Left ventricle myocardium superior (tissue), 1 donor: ENCODE measurements around the gene HSD17B12. TPM values are rescaled to one million over a fixed set of nuclear protein-coding genes. Genes with fewer than 3 reads are reported as not detected.
"Not testable (repeated sequence)": the region's sequence is repeated elsewhere in the genome, so short reads cannot be mapped to it uniquely, and the experiment has no call there.

ENCODE experiments used
- ATAC-seq: fragments of 200-7000 bp; cut with Tn5 transposase; one replicate; pipeline ENCODE4 v1.9.1; 2020; ENCODE audit warnings: mild to moderate bottlenecking, moderate library complexity
- DNase-seq: peaks from one replicate; pipeline ENCODE4 v3.0.0-alpha.2; 2020
- intact Hi-C: fragments of 100-400 bp; cut with micrococcal nuclease; formaldehyde crosslinking; loops from one replicate; pipeline ENCODE4 v1.11.0; 2022
- total RNA-seq: library from RNA; stranded (reverse); fragmentation: NEBNext Ultra II Directional; extraction: Animal tissue kit (Norgen Biotek cat#: 25700); gene quantifications from one replicate; pipeline ENCODE4 v1.2.1, GENCODE V29; 2021
- donor health status: DM: no; HTN: yes; CAD: no; lungs with severe emphysema.

HSD17B12 gene
- total RNA-seq, 1 donor from 2014 or later = 67.8 TPM

DNA sequence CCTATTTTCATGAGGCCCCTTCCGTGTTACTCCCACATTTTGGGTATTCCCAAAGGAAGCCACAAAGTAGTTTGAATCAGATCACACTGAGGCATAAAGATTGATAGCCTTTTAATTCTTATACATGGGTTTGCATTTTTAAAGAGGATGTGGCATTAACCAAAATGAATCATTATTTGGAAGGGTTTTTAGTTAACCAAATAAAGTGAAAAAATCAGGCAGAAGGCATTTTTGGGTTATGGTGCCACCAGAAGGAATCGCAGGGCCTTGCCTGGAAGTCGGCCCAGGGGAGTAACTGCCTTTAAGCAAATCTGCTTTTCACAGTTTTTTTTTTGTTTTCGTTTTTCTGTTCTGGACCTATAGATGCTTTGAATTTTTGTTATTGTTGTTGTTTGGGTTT is 55.4 kb downstream of the HSD17B12 start:
- no peak for ATAC-seq
- intact Hi-C loops = no loop called here
- no peak for DNase-seq

DNA sequence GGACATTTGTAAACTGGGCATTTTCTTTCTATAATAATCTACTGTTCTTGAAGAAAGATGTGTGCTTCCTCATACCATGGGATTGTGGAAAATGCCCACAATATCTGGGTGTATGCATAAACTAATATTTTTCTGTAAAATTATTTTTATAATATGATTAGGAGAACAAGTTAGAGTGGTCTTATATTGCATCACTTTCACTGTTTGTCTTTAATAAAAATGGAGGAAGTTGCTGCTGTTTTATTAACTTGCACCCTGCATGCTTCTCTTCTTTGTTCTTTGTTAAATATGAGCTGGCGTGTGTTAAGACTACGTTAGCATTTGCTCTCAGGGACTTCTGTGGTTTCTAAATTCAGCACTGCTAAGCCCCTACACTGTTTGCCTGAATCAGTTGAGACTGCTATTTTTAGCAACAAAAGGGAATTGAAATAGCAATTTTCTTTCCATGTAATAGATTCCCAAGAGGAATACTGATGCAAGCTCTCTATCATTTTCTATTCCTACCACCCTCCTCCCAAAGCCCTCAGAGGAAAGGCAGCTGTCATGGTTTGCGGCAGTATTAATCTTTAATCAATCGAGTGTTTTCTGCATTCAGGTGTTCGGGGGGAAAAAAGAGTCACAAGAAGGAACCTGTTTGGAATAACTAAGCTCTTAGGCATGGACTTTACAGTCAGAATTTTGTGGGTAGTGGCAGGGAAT is 56.1 kb downstream of the HSD17B12 start:
- peak; percentile 74 for ATAC-seq
- no peak for DNase-seq
- intact Hi-C loops = no loop called here

DNA sequence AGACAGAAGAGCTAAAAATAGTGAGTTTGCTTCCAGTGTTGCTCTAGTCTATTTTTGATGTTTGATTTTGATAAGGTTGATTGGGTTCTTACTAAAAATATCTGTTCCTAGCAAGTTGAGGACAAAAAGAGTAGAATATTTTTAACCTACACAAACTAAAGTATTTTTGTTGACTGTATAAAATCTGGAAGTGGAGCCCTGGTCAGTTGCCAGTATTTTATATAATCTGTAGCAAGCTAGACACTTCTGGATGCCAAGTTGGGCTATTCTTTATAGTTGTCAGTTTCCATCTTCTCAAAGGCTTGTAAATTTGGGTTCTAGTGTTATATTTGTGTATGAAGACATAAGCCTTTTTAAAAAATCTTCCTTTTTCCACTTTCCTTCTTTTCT is 56.7 kb downstream of the HSD17B12 start:
- intact Hi-C loops = no loop called here
- DNase-seq (no peak), ATAC-seq (peak; percentile 11)

DNA sequence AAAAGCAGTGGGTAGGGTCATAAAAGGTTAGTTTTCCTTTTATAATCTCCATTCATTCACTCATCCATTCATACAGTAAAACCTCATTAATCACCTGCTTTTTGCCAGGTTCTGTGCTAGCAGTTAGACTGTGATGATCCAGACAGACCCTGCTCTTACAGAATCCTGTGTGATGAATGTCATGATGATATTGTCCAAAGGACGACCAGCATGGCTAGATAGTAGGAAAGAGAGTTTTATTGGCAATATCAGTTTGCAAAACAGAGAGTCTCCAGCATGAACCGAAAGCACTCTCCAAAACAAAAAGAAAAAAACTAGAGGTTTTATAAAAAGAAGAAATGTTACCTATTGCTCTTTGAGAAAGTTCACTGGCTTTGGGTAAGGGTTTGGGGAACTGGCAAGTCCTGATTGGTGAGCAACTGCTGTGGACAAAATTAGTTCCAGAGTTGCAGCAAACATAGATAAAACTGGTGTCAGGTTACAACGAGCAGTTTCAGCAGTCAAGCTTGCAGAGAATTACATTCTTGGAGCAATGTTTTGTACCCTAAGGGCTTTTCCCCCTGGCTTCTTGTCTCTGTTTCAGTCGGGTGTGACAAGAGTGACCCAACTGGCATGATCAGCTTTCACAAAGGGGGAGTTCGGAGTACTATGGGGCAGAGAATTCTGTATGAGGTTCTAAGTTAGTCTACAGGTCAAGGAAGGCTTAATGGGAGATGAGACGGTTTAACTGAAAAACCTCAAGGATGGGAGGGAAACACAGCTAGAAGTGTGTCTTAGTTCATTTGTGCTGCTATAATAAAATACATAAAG is 58.3 kb downstream of the HSD17B12 start:
- intact Hi-C loops = no loop called here
- ATAC-seq (peak; percentile 86), DNase-seq (no peak)

DNA sequence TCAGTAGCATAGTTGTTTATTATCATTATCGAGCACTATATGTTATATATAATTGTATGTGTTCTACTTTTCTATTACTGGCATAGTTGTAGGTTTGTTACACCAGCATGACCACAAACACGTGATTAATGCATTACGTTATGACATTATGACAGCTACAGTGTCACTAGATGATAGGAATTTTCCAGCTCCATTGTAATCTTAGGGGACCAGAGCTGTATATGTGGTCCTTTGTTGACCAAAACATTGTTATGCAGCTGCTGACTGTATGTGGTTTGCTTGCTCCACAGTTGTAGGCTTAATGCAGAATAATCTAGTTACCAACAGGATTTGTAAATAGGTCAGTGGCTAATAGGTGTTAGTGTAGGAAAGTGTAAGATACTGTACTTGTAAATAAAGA is 66.1 kb downstream of the HSD17B12 start:
- no peak for ATAC-seq
- intact Hi-C loops = no loop called here

DNA sequence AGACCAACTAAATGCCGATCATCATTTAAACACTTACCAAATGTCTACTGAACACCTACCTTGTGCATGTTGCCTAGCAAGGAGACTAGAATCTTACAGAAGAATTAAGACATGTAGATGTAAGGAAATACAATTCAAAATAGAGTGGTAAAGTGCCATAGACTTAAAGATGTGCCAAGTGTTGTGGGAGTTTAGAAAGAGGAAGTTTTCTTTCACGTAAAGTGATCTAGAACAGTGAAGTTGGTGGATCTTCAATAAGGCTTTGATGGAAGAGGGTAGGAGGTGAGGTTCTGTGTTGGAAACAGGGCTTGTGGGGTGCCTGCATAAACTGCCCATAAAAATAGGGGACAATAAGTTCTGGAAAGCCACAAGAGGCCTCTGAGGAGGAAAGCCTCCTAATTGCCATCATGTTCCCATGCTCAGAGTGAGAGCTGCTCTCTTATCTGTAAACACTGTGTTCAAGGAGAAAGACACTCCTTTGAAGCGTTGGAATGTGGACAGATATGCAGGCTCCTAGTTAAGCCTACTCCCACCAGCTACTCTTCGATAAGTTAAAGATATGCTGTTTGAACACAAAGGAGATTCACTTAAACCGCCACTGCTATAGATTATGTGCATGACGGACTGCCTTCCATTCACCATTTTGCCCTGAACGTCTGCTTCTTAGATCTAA is 66.7 kb downstream of the HSD17B12 start:
- peak; percentile 24 for ATAC-seq
- intact Hi-C loops = no loop called here

More for the DNA sequence above, 66.1 kb downstream of the HSD17B12 start:
- no peak for DNase-seq

DNA sequence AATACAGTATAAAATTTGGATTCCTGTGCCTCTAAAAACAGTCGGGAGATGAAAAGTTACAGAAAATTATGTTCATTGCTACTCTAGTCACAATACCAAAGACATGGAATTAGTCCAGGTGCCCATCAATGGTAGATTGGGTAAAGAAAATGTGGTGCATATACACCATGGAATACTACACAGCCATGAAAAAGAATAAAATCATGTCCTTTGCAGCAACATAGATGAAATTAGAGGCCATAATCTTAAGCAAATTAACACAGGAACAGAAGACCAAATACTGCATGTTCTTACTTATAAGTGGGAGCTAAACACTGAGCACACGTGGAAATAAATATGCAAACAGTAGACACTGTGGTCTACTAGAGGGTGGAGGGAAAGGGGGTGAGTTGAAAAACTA is 67.6 kb downstream of the HSD17B12 start:
- intact Hi-C loops = no loop called here
- no peak for ATAC-seq
- no peak for DNase-seq

More for the DNA sequence above, 66.7 kb downstream of the HSD17B12 start:
- DNase-seq = no peak

DNA sequence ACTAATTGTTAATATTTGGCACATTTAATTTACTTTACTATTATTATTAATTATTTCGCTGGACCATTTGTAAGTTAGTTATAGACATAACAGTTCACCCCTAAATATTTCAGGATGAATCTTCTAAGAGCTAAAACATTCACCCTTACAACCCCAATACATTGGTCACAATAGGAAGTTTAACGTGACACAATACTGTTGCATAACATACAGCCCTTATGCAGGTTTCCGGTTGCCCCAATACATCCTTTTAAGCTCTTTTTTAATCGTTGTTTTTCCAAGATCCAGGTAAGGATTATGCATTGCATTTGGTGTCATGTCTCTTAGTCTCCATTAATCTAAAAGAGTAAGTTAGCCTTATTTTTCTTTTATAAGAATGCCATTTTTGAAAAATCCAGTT is 71.2 kb downstream of the HSD17B12 start:
- ATAC-seq (no peak), DNase-seq (no peak)
- intact Hi-C loops = no loop called here

DNA sequence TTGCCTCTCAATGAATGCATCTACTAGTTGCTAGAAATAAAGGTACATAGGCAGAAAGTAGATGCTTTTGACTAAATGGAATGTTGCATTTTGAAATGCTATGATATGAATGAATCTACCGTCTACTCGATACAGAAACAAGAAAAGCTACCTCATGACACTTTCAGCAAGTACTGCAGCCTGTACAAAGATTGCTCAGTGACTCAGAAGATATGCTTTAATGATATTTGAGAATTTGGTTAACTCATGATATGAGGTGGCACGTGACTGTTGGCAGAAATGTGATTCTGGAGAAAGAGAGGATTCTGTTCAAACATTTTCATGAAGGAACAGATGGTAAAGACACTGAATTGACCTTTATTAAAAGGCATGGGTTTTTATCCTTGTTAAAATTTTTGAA is 76.0 kb downstream of the HSD17B12 start:
- intact Hi-C loops = no loop called here
- DNase-seq (no peak), ATAC-seq (no peak)

DNA sequence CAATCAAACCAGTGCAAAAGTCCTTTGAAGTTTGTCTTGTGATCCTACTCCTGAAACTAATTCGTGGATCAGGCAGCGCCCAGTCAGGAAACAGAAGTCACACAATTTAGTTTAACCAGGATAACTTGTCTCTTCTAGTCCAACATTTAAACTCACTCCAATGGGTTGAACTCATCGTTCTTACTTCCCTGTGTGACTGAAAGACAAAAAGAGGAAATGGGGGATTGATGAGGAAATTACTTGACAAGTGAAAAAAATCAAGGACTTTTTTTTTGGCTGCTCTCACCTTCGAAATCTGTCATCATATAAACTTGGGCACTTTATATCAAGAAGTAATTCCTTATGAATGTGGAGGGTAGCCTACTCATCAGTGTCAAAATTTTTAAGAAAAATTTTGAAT is 78.4 kb downstream of the HSD17B12 start:
- intact Hi-C loops = no loop called here
- ATAC-seq (no peak), DNase-seq (no peak)

DNA sequence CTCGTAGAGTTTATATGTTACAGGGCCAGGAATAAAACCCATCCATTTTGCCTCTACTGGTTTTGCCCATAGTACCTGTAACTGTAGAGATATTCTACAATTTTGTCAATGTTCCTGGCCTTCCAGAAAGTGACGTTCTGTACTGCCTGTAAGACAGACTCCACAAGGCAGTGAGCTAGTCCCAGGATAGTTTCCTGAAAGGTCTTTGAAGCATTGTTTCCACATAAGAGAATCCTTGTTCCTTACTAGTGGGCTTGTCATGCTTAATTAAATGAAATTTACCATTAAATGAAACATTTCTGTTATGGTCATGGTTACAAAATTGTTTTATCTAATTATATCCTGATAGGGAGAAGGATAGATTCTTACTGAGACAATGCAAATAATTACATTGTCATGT is 80.4 kb downstream of the HSD17B12 start:
- DNase-seq = no peak
- no peak for ATAC-seq
- intact Hi-C loops = no loop called here

DNA sequence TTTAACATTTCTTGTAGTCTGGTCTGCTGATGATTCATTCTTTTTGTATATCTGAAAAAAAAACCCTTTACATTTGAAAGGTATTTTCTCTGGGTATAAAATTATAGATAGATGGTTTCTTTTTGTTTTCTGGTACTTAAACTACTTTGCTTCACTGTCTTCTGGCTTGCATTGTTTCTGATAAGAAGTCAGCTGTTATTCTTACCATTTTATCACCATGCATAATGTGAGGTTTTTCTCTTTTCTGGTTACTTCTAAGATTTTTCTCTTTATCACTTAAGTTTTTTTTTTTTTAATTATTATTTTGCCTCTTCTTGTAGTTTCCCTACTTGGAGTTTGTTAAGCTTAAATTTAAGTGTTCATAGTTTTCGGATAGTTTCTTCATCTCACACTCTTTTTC is 84.7 kb downstream of the HSD17B12 start:
- ATAC-seq (no peak), DNase-seq (no peak)
- intact Hi-C loops = no loop called here

DNA sequence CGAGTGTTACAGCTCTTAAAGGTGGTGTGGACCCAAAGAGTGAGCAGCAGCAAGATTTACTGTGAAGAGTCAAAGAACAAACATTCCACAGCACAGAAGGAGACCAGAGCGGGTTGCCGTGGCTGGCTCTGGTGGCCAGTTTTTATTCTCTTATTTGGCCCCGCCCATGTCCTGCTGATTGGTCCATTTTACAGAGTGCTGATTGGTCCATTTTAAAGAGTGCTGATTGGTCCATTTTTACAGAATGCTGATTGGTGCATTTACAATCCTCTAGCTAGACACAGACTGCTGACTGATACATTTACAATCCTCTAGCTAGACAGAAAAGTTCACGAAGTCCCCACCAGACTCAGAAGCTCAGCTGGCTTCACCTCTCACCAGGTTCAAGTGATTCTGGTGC is 88.1 kb downstream of the HSD17B12 start:
- ATAC-seq, intact Hi-C loops: not testable (repeated sequence)

DNA sequence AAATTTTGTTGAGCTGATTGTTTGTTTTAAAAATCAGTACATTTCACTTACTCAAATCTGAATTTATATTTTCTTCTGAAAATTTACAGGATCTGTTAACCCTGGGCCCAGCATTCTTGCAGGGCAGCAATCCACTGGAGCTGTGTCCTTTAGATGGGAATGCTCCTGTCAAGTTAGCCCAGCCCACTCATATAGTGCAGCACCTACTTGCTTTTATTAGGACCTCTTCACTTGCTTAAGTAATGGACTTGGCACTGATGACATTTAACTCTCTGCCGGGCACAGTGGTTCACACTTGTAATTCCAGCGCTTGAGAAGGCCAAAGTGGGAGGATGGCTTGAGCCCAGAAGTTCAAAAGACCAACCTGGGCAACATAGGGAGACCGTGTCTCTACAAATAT is 89.6 kb downstream of the HSD17B12 start:
- intact Hi-C loops = no loop called here
- ATAC-seq (peak; percentile 94), DNase-seq (no peak)

More for the DNA sequence above, 88.1 kb downstream of the HSD17B12 start:
- DNase-seq = not testable (repeated sequence)

DNA sequence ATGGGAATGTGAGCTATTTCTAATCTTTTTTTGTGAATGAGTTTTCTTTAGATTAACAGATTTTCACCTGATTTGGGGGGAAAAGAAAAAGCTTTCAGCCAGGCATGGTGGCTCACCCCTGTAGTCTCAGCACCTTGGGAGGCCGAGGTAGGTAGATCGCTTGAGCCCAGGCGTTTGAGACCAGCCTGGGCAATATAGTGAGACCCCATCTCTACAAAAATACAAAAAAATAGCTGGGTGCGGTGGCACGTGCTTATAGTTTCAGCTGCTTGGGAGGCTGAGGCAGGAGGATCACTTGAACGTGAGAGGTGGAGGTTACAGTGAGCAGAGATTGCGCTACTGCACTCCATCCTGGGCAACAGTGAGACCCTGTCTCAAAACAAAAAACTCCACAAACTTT is 92.2 kb downstream of the HSD17B12 start:
- no peak for DNase-seq
- no peak for ATAC-seq
- intact Hi-C loops = no loop called here

DNA sequence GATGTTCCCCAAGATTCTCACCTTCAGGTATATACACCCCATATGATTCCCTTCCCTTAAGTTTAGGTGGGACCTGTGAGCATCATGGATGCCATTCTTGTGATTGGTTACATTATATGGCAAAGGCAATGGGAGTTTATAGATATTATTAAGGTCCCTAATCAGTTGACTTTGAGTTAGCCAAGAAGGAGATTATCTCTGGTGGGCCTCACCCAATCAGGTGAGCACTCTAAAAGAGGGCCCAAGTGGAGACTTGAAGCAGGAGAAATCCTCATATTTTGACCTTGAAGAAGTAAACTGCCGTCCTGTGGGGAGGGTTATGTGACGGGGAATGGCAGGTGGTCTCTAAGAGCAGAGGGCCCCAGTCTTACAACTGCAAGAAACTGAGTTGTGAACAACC is 94.2 kb downstream of the HSD17B12 start:
- no peak for ATAC-seq
- intact Hi-C loops = no loop called here
- no peak for DNase-seq

DNA sequence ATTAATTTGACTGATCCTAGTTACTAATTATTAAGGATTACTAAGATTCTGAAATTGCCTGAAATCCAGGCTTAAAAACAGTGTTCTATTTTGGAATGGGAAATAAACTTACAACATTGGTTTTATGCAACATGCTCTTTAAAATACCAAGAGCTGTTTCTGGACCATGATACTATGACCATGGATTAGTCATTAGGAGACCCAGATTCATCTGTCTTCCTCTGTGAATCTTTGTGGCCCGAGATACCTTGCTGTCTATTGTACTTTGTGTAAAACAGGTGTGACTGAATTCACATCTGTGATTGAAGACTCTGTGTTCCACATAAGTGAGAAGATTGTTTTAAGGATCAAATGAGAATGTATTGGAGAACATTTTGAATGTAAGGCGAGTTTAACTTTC is 98.8 kb downstream of the HSD17B12 start:
- no peak for ATAC-seq
- intact Hi-C loops = no loop called here

DNA sequence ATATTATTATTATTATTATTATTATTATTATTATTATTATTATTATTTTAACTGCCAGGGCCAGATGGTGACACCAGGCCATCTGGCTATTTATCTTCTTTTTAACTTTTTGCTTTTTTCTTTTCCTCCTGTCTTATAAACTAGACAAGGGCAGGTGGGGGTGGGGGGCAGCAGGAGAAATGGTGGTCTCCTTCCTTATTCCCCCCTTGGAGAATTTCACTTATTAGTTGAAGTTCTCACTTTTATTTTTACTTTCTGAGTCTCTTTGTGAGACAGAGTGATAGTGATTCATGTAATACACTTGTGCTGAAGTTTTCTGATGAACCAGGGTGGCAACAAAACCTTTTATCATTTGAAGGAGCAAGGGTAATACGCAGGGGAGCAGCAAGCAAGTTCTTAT is 103.8 kb downstream of the HSD17B12 start:
- ATAC-seq (no peak), DNase-seq (no peak)
- intact Hi-C loops = no loop called here

More for the DNA sequence above, 98.8 kb downstream of the HSD17B12 start:
- no peak for DNase-seq

DNA sequence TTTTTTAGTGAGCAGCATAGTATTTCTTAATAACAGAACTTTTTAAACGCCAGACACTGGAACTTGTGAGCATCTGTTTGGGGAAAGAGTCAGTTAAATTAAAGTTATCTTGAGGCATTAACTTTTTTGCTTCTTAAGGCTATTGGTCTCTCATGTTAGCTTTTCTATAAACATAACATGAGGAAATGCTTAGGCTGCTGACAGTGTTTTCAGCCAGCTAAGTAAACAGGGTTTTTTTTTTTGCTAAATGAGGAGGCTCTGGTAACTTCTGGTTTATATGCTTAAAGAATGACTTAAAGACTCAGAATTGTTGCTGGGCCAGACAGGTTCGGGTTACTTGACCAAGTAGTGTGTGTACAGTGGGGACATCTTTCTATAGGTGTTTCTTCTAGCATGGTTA is 104.3 kb downstream of the HSD17B12 start:
- intact Hi-C loops = no loop called here
- DNase-seq = no peak
- no peak for ATAC-seq

DNA sequence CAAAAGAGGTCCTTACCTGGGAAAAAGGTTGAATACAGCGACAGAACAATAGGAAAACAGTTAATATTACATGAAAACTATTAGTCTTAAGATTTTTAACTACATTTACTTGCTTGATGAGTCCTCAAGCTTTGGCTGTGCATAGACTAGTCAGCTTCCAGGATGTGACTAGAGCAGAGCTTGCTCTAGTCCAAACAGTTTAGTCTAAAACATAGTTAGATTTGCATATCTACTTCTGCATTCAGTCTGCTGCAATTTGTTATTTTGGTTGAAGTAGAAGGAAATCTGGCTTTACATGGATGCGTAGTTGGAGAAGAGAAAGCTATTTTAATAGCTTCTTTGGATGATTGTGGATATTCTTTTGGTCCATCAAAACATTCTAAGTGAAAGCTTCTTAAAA is 104.8 kb downstream of the HSD17B12 start:
- no peak for ATAC-seq
- no peak for DNase-seq
- intact Hi-C loops = no loop called here
